OCI-LY1 (cell line): Measurements from ENCODE around the gene SLC30A5.

Experiments used
- EZH2 ChIP-seq: fragments of 200-600 bp; sonication (generic), shearing (Covaris generic); IDR thresholded peaks from 2 replicates; pipeline ENCODE4 v1.8.0; 2017; ENCODE audit warnings: borderline replicate concordance, mixed run types, mild to moderate bottlenecking, antibody characterized with exemption, low read length, moderate library complexity, mixed read lengths
- TF ChIP-seq, protein P1 (sequence below): fragments of 200-600 bp; sonication (generic), shearing (Covaris generic); IDR thresholded peaks from 2 replicates; pipeline ENCODE4 v1.5.1; 2017; ENCODE audit warnings: mild to moderate bottlenecking, antibody characterized with exemption, low read length, moderate library complexity, mixed read lengths

DNA sequence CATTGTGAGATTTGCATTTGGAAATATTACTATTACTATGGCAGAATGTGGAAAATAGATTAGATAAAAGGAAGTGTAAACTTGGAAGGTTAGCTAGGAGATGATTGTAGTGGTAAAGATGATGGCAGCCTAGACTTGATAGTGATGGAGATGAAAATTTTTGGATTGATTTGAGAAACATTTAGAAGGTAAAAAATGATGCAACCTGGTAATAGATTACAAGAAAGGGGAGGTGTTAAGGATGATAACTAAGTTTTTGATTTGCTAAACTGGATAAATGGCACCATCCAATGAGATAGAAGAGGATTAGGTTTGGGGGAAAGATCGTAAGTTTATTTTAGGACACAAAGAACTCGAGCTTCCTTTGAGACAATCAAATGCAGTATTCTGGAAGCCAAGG is 8.9 kb upstream of the SLC30A5 start:
- TF ChIP-seq, protein P1, sequence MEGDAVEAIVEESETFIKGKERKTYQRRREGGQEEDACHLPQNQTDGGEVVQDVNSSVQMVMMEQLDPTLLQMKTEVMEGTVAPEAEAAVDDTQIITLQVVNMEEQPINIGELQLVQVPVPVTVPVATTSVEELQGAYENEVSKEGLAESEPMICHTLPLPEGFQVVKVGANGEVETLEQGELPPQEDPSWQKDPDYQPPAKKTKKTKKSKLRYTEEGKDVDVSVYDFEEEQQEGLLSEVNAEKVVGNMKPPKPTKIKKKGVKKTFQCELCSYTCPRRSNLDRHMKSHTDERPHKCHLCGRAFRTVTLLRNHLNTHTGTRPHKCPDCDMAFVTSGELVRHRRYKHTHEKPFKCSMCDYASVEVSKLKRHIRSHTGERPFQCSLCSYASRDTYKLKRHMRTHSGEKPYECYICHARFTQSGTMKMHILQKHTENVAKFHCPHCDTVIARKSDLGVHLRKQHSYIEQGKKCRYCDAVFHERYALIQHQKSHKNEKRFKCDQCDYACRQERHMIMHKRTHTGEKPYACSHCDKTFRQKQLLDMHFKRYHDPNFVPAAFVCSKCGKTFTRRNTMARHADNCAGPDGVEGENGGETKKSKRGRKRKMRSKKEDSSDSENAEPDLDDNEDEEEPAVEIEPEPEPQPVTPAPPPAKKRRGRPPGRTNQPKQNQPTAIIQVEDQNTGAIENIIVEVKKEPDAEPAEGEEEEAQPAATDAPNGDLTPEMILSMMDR: no peak
- TF ChIP-seq EZH2: no peak
